SK-N-SH (cell line): ENCODE results near the gene PDIA6.

ENCODE experiments used
- JUND ChIP-seq: IDR thresholded peaks from 2 replicates; pipeline ENCODE4 v1.4.0; 2012
- RAD21 ChIP-seq: IDR thresholded peaks from 2 replicates; pipeline ENCODE4 v1.6.1; 2012; ENCODE audit warnings: mild to moderate bottlenecking, low read length
- SMC3 ChIP-seq: IDR thresholded peaks from 2 replicates; pipeline ENCODE4 v1.6.1; 2012; ENCODE audit warnings: low read depth, low read length, improper control_type of control experiment
- TEAD4 ChIP-seq: IDR thresholded peaks from 2 replicates; pipeline ENCODE4 v1.4.0; 2012; ENCODE audit warnings: mild to moderate bottlenecking, borderline replicate concordance; ENCODE audit not compliant: insufficient read depth
- TF ChIP-seq, protein P1 (sequence below): fragments of 200-600 bp; sonication (generic); IDR thresholded peaks from 2 replicates; pipeline ENCODE4 v1.6.1; 2017; ENCODE audit warnings: antibody characterized with exemption, mild to moderate bottlenecking, moderate library complexity
- TF ChIP-seq, protein P2 (sequence below): IDR thresholded peaks from 2 replicates; pipeline ENCODE4 v1.6.1; 2012; ENCODE audit warnings: mild to moderate bottlenecking, low read depth, low read length, moderate library complexity
- TF ChIP-seq, protein P3 (sequence below): IDR thresholded peaks from 2 replicates; pipeline ENCODE4 v1.4.0; 2012; ENCODE audit warnings: low read depth, borderline replicate concordance

DNA sequence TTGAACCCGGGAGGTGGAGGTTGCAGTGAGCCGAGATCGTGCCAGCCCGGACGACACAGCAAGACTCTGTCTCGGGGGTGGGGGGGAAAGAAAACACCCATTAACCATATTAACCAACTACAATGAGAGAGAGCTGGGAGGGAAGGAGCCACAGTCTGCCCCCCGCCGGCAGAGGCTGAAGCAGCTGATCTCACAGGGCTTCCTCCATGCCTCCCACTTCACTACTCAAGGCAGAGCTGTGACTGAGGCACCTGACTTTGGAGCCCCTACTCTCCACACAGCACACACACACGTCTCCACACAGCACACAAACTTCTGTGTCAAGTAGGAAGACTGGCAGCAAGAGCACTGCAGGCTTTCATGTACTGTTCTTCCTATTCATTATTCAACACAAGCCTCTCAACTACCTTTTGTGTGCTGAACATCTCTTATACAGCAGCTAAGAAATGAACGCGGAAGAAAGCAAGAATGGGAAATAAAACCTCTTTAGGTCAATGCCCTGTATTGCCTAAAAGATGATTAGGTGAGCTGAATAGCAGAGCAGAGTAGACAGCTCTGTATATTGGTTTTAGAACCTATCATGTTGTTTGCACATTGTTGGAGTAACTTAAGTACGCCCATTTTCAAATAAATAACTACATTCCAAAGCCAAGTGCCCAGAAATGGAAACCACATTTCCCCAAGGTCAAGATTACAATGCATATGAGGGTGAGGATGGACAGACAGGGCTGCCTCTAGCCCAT is 26.2 kb downstream of the PDIA6 start:
- TF ChIP-seq, protein P1, sequence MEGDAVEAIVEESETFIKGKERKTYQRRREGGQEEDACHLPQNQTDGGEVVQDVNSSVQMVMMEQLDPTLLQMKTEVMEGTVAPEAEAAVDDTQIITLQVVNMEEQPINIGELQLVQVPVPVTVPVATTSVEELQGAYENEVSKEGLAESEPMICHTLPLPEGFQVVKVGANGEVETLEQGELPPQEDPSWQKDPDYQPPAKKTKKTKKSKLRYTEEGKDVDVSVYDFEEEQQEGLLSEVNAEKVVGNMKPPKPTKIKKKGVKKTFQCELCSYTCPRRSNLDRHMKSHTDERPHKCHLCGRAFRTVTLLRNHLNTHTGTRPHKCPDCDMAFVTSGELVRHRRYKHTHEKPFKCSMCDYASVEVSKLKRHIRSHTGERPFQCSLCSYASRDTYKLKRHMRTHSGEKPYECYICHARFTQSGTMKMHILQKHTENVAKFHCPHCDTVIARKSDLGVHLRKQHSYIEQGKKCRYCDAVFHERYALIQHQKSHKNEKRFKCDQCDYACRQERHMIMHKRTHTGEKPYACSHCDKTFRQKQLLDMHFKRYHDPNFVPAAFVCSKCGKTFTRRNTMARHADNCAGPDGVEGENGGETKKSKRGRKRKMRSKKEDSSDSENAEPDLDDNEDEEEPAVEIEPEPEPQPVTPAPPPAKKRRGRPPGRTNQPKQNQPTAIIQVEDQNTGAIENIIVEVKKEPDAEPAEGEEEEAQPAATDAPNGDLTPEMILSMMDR, result no peak
- TF ChIP-seq, protein P2, sequence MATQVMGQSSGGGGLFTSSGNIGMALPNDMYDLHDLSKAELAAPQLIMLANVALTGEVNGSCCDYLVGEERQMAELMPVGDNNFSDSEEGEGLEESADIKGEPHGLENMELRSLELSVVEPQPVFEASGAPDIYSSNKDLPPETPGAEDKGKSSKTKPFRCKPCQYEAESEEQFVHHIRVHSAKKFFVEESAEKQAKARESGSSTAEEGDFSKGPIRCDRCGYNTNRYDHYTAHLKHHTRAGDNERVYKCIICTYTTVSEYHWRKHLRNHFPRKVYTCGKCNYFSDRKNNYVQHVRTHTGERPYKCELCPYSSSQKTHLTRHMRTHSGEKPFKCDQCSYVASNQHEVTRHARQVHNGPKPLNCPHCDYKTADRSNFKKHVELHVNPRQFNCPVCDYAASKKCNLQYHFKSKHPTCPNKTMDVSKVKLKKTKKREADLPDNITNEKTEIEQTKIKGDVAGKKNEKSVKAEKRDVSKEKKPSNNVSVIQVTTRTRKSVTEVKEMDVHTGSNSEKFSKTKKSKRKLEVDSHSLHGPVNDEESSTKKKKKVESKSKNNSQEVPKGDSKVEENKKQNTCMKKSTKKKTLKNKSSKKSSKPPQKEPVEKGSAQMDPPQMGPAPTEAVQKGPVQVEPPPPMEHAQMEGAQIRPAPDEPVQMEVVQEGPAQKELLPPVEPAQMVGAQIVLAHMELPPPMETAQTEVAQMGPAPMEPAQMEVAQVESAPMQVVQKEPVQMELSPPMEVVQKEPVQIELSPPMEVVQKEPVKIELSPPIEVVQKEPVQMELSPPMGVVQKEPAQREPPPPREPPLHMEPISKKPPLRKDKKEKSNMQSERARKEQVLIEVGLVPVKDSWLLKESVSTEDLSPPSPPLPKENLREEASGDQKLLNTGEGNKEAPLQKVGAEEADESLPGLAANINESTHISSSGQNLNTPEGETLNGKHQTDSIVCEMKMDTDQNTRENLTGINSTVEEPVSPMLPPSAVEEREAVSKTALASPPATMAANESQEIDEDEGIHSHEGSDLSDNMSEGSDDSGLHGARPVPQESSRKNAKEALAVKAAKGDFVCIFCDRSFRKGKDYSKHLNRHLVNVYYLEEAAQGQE, result no peak
- TF ChIP-seq RAD21 (no peak), SMC3 (no peak), TEAD4 (no peak), JUND (no peak)
- TF ChIP-seq, protein P3, sequence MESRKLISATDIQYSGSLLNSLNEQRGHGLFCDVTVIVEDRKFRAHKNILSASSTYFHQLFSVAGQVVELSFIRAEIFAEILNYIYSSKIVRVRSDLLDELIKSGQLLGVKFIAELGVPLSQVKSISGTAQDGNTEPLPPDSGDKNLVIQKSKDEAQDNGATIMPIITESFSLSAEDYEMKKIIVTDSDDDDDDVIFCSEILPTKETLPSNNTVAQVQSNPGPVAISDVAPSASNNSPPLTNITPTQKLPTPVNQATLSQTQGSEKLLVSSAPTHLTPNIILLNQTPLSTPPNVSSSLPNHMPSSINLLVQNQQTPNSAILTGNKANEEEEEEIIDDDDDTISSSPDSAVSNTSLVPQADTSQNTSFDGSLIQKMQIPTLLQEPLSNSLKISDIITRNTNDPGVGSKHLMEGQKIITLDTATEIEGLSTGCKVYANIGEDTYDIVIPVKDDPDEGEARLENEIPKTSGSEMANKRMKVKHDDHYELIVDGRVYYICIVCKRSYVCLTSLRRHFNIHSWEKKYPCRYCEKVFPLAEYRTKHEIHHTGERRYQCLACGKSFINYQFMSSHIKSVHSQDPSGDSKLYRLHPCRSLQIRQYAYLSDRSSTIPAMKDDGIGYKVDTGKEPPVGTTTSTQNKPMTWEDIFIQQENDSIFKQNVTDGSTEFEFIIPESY, result no peak
